ENCODE measurements around the gene CHD1. TPM values are rescaled to one million over a fixed set of nuclear protein-coding genes. Genes with fewer than 3 reads are reported as not detected.
"Not testable (repeated sequence)": the region's sequence is repeated elsewhere in the genome, so short reads cannot be mapped to it uniquely, and the experiment has no call there.

The CHD1 gene
- total RNA-seq, result 92.5 TPM

DNA sequence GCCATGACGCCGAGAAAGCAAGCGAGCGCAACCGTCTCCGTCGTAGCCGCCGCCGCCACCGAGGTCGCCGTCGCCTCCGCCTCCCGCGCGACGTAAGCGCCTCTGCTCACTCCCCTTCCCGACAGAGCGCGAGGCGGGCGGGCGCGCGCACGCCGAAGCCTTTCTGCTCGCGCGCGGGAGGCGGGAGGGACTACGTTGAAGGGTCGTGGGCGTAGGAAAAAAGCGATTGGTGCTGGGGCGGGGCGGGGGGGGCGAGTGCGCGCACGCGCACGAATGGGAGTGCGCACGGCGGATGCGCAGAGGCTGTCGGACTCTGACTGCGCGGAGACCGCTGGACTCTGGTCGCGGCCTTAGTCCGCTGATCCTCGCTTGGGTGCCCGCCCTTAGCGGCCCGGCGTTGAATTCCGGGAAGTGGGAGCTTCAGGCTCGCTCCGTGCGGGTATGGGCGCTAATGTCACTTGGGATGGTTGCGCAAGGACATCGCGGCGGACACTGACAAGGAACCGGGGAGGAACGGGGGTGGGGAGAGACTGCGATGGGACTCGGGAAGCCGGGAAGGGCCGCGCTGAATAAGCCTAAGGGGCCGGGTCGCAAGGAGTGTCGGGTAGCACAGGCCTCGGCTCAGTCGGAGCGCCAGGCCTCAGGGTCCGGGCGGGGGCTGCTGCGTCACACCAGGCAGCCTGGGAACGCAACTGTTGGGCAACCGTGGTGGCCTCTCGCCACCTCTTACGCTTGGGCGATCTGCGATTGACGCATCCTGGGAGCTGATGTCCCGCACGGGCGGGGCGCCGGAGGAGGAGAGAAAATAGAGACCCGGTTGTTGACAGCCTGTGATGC lies at the start of gene CHD1:
Gene CHD1 (minus strand): TSS at position 135 of the 837 bp plus-strand sequence. CDS start 2,621 bp downstream, outside the sequence.
- DNase-seq, result peak; percentile 89

DNA sequence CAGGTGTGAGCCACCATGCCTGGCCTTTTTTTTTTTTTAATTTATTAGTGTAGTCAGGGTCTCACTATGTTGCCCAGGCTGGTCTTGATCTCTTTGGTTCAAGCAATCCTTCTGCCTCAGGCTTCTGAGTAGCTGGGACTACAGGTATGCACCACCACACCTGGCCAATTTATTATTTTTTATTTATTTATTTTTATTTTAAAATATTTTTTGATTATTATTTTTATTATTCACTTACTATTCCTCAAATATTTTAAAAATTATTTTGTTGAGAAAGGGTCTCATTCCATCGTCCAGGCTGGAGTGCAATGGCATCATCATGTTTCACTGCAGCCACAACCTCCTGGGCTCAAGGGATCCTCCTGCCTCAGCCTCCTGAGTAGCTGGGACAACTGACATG lies 49.7 kb upstream of the CHD1 start:
- DNase-seq, result no peak

DNA sequence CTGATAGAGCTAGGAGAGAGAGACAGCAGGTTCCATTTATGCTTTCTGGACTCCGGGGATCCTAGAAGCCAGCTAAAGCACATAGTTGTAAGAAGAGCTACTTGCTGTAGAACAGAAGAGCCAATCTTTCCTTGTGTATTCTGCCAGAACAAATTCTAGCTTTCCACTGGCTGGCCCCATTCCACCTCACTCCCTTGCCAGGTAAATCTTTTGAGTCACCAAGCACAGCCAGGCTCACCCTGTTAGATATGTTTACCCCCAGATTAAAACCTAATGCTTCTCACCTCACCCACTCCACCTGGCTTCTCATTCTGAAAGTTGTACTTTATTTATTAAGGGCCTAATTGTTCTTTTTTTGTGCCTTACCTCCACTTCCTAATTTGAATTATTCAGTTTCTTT lies 48.9 kb upstream of the CHD1 start:
- no peak for DNase-seq

DNA sequence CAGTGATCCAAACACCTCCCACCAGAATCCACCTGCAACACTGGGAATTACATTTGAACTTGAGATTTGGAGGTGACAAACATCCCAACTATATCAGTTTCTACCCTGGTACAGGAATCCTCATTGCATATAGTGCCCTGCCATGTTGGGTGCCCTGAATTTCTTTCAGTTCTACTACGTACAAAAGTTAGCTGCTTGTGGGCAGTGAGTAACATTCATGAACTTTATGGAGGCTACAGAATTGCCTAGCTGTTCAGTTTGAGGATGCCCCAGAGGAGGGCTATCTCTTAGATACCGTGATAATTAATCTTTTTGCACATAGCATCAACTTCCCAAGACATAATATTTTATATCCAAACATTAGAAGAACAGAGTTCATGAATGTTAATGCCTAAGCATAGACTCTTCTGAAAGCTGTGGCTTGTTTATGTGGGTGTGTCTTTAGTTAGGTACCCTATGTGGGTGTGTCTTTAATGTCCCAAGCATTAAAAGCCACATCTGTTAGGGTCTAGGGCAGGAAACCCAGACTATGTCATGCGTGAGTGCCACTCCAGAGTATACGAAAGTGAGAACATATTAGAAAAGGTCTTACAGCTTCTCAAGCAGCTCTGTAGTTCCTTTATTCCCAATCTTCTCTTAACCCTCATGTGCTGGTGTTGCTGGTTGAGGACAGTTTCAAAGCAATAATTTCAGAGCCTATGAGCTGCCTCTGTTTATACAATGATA lies 47.0 kb upstream of the CHD1 start:
- no peak for DNase-seq

DNA sequence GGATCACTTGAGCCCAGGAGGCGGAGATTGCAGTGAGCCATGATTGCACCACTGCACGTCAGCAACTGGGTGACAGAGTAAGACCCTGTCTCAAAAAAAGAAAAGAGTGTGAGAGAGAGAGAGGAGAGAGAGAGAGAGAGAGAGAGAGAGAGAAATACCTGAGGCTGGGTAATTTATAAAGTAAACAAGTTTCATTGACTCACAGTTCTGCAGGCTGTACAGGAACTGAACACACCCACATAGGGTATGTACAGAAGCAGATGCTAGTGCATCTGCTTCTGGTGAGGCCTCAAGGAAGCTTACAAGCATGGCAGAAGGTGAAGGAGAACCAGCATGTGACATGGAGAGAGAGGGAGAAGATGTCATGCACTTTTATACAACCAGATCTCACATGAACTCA lies 46.4 kb upstream of the CHD1 start:
- no peak for DNase-seq

DNA sequence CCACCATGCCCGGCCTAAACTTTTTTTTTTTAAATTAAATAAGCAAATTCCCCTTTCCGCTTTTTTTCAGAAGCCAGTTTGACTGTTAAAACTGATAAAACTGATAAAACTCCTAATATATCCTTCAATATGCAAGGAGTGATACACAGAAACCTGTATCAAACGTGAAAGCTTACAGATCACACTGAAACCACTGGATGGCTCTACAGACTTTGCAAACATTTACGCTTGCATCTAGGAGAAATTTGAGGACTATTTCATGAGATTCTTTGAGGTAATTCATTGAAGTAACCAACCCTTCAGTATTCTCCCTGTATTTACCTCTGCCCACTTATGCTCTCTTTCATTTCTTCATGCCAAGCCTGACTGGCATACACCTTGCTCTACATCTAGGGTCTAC lies 40.6 kb upstream of the CHD1 start:
- no peak for DNase-seq

DNA sequence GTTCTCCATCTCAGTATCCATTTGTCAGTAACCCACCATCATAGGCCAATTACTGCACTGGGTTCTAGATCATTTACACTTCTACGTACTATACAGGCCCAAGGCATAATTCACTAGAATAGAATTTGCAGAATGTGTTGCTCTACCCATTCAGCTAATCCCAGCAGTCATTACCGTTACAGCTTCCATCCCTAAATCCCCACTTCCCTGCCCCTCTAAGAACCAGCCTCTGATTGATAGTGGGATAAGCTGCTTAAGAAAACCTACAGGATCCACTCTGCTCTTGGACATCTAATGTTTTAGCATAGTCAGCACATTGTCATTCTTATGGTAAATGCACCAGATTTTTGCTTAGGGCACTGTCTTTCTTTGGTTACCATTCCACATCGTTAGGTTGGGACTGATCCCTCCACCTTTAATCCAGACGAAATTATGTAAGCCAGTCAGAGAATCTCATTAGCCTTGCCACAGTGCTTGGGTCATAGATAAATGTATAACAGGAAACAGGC lies 39.3 kb upstream of the CHD1 start:
- DNase-seq, result no peak

DNA sequence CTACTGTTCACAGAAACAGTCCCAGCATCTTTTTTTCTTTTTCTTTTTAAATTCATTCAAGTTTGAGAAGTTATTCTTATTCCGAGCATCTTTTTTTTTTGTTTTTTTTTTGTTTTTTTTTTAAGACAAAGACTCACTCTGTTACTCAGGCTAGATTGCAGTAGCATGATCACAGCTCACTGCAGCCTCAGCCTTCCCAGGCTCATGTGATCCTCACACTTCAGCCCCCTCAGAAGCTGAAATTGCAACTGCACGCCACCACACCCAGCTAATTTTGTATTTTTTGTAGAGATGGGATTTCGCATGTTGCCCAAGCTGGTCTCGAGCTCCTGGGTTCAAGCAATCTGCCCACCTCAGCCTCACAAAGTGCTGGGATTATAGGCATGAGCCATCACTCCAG lies 36.4 kb upstream of the CHD1 start:
- no peak for DNase-seq

DNA sequence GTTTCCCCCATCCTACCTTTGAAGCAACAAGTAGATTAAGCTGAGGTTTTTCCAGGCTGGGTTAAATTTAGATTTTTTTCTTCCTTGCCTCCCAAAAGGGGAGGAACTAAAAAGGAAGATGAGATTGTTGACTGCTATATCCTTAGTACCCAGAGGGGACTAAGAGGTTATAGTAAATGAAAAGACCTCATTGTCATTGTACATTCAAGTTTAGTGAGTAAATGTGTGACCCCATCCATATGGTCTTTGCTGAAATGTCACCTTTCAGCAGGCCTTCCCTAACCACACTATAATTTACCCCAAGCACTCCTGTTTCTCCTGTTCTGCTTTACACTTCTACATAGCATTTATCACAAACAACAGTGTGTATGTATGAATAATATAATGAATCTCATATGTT lies 35.8 kb upstream of the CHD1 start:
- DNase-seq, result no peak

DNA sequence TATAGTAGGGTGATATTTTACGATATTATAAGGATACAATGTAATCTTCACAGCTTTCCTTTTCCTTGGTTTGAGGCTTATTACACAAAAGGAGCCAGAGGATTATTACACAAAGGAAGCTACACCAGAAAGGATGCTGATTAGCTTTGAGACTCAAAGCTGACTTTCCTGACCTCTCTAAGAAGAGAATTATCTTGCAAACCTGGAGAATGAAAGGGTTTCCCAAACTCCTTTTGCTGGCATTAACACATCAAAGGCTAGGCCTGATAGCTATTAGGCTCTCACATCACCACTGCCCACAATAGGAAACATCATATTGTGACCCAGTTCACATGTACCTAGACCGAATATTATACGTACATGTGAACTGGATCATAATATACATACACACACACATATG lies 34.2 kb upstream of the CHD1 start:
- DNase-seq, result no peak

DNA sequence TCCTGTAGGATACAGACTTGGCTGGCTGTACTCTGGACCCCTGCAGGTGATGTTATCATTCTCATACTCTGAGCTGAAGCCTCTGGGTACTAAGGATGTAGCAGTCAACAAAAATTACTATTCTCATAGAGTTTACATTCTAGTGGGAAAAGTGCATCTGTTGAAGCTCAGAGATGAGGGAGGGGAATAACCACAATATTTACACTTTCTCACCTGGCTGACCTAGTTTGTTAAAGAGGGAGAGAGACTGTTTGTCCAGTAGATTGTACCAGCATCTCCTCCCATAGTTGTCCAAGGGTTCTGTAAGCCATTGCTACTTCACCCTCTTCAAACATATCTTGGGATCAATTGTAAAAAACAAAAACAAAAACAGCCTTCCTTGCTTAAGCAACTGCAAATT lies 33.8 kb upstream of the CHD1 start:
- no peak for DNase-seq

DNA sequence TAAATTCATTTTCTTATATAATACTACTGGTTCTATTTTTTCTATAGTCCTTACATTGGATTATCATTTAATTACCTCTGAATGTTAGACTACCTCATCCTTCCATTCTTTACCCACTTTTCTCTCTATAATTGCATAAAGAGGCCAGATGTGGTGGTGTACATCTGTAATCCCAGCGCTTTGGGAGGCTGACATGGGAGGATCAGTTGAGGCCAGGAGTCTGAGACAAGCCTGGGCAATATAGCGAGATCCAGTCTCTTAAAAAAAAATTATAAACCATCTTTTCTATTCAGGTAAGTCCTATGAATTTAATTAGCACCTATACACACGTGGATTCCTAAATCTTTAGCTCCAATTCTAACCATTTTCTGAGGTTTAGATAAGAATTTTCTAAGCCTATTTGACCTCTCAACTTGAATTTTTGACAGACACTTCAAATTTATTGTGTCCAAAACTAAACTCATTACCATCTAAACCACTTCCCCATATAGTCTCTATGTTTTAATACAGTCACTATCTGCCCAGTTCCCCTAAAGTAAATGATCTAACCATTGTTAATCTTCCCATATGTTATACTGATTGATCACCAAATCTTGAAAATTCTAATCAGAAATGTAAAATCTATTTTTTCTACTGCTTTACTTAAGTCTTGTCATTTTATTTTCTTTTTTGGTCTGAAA lies 33.0 kb upstream of the CHD1 start:
- no peak for DNase-seq

DNA sequence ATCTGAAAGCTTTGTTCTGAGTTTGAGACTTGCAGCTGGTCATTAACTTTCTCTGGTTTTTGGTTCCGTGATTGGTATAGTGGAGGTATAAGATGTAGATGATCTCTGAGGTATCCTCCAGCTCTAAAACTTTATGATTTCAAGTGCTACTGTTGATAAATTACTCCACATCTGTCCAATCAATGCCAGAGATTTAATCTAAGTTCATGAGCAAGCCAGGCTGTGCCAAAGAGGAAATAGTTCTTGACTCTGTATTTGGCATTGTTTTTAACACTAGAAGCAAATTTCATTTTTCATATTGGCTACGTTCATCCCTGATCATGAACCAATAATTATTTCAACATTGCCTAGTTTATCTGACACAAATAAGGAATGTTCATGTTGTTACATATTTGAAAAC lies 28.5 kb upstream of the CHD1 start:
- DNase-seq, result no peak

DNA sequence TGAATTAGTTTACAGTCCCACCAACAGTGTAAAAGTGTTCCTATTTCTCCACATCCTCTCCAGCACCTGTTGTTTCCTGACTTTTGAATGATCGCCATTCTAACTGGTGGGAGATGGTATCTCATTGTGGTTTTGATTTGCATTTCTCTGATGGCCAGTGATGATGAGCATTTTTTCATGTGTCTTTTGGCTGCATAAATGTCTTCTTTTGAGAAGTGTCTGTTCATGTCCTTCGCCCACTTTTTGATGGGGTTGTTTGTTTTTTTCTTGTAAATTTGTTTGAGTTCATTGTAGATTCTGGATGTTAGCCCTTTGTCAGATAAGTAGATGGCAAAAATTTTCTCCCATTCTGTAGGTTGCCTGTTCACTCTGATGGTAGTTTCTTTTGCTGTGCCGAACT lies 27.1 kb upstream of the CHD1 start:
- not testable (repeated sequence) for DNase-seq

DNA sequence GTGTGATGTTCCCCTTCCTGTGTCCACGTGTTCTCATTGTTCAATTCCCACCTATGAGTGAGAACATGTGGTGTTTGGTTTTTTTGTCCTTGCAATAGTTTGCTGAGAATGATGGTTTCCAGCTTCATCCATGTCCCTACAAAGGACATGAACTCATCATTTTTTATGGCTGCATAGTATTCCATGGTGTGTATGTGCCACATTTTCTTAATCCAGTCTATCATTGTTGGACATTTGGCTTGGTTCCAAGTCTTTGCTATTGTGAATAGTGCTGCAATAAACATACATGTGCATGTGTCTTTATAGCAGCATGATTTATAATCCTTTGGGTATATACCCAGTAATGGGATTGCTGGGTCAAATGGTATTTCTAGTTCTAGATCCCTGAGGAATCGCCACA lies 26.7 kb upstream of the CHD1 start:
- DNase-seq, result not testable (repeated sequence)

DNA sequence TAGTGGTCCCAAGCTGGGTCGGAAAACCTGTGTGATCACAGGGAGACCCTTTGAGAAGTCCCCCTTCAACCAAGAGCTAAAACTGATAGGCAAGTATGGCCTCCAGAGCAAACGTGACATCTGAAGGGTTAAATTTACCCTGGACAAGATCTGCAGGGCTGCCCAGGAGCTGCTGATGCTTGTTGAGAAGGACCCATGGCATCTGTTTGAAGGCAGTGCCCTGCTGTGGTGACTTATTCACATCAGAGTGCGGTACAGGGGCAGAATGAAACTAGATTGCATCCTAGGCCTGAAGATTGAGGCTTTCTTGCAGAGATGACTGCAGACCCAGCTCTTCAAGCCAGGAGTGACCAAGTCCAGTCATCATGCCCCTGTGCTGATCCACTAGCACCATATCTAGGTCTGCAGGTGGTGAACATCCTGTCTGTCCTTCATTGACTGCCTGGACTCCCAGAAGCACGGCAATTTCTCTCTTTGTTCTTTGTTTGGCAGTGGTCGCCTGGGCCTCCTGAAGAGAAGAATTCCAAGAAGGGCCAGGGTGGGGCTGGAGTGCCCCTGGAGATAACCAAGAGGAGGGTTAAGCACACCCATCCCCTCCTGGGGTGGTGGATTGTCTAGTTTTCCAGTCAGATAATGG lies 25.7 kb upstream of the CHD1 start:
- no peak for DNase-seq

DNA sequence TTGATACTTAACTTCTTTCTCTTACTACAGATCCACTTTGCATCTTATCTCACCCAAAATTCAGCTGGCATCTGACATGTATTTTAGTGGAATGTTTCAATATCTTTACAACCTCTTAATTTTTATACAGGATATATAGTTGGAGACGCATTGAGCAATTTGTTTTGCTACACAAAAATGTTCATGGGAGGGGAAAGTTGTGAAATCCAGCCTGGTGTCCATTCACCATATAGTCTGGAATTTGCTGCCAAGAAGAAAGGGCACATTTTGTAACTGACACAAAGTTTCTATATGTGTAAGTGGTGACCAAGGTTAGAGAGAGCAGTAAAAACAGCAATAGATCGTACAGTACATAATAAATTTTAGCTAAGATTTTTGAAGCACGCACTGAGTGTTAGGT lies 14.0 kb upstream of the CHD1 start:
- no peak for DNase-seq

DNA sequence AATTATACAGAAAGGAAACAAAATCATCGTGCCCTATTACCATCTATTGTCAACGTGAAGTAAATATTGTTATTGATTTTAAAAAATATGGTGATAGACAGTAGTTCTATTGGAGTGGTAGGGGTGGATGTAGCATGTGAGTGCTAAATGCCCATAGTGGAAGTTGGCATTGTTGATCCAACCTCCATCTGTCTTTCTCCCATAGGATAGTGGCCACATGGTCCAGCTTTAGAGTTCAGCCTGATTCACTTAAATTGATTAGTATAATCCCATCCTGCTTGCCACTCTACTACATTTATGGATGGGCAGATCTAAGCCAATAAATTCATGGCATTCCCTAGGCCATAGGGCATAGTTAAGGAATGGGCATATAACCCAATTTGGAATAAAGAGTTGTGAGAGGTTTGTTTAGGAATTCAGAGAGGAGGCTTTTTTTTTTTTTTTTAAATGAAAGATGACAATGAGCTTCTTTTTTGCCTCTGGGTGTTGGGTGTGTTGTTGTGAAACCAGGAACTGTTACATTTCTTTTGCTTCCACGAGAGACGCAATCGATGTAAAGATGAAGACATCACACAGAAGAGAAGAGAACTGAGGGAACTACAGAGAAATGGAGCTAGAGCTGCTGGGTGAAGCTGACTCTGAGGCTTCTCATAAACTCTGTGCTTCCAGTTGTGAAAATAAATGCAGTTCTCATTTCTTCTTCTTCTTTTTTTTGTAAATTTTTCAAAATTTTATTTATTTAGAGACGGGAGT lies 12.5 kb upstream of the CHD1 start:
- DNase-seq, result no peak

DNA sequence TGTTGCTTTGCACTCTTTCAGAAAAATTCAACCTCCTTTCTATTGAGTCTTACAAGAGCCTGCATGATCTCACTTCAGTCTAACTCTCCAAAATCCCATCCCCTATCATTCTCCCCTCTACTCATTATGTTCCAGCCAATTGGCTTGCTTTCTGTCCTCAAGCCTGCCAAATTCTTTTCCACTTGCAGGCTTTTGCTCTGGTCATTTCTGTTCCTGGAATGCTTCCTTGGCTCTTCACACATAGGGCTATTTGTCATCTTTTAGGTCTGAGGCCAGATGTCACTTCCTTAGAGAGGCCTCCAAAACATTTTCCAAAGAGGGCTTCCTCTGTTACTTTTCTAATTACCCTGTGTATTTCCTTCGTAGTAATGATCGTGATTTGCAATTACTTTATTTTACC lies 11.8 kb upstream of the CHD1 start:
- no peak for DNase-seq

DNA sequence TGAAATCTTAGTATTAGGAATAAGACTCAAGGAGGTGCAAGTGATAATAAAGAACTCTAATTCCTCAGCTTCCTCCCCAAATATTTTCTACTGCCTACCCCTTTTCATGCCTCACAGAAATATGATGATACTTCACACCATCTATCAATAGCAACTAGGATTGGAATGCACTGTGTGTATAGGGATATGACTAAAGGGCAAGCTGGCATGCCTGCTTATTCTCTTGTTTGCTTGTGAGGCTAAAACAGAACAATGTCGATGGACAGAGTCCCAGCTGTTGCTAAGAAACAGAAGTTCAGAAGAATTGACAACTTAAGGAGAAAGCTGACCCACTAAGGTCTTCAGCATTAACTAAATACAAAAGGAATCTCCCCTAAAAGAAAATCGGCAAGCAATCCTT lies 9.7 kb upstream of the CHD1 start:
- no peak for DNase-seq

DNA sequence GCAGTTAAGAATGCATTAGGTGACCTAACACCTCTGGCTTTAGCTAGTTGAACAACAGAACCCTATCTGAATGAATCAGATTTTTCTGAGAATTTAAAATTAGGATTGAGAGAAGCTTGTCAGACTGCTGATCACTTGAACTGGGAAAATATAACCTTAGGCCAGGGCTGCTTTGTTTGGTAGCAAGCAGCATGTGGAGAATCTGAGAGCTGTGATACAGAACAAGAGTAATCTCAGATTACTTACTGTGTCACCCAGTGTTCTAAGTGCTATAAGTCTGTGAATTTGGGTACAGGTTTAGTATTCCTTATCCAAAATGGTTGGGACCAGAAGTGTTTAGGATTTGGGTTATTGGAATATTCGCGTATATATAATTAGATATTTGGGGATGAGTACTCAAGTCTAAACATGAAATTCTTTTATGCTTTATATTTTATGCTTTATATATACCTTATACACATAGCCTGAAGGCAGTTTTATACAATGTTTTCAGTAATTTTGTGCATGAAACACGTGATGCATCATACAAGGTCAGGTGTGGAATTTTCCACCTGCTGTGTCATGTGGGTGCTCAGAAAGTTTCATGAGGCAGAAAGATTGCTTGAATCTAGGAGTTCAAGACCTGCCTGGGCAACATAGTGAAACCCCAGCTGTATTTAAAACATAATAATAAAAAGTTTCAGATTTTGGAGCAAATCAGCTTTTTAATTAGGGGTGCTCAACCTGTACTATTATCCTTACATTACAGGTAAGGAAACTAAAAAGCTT lies 8.3 kb upstream of the CHD1 start:
- DNase-seq, result no peak
